ENCODE data around the gene TOLLIP. TPM values are rescaled to one million over a fixed set of nuclear protein-coding genes. Genes with fewer than 3 reads are reported as not detected.

TOLLIP gene
- total RNA-seq, 1 experiment from 2014 or later, result 32.3 TPM

GRCh38 chr11:1317432-1317831 lies 8.0 kb upstream of the TOLLIP start:
- Mint-ChIP-seq H3K27ac (no peak overlapping the region), H3K4me3 (no peak overlapping the region), H3K9me3 (peaks cover 9 to 14% of the 10 kb centered on the region in 2 experiments; a peak in 4 of 5 replicates), H3K4me1 (no peaks in the 10 kb centered on the region), H3K27me3 (ENCODE audit: low read depth) (peaks cover 60% of the 10 kb centered on the region), H3K36me3 (ENCODE audit: insufficient read depth in 1 of 3, low read depth in 3 of 3) (peaks cover 0 to 6% (median 5%) of the 10 kb centered on the region in 3 experiments; a peak in 4 of 7 replicates)
- Histone ChIP-seq H4K91ac (ENCODE audit: insufficient read length, low read depth, low read length) (no peak overlapping the region), H3K4me1 (ENCODE audit: insufficient read depth, low read length) (no peaks in the 10 kb centered on the region), H3K18ac (ENCODE audit: insufficient read length, low read depth, low read length) (no peak overlapping the region), H2AFZ (ENCODE audit: low read length) (no peak overlapping the region), H3K27ac (ENCODE audit: insufficient read length, low read depth, low read length) (no peak overlapping the region), H3K27me3 (ENCODE audit: insufficient read depth, low read length) (no peaks in the 10 kb centered on the region), H2BK5ac (ENCODE audit: insufficient read length, low read length) (no peak overlapping the region), H3K9ac (ENCODE audit: extremely low read depth, insufficient read length, low read length) (no peak overlapping the region), H3K4me2 (ENCODE audit: insufficient read depth, insufficient read length, low read length) (no peak overlapping the region), H2BK20ac (ENCODE audit: low read depth, low read length, poor library complexity, severe bottlenecking) (no peak overlapping the region), H3T11ph (ENCODE audit: low read length) (no peak overlapping the region), H3K23ac (ENCODE audit: insufficient read length, low read depth, low read length) (no peak overlapping the region), H2BK120ac (ENCODE audit: low read depth, low read length, poor library complexity, severe bottlenecking) (no peak overlapping the region), H2BK15ac (ENCODE audit: low read depth, low read length) (no peak overlapping the region), H3K79me1 (ENCODE audit: insufficient read depth, low read depth, low read length, poor library complexity, severe bottlenecking) (no peaks in the 10 kb centered on the region), H4K5ac (ENCODE audit: insufficient read length, low read depth, low read length) (no peak overlapping the region), H2BK12ac (ENCODE audit: insufficient read length, low read depth, low read length) (no peak overlapping the region), H3K23me2 (ENCODE audit: insufficient read length, low read depth, low read length, poor library complexity, severe bottlenecking) (no peaks in the 10 kb centered on the region), H2AK5ac (ENCODE audit: insufficient read length, low read length) (no peak overlapping the region), H3K56ac (ENCODE audit: insufficient read length, low read depth, low read length) (no peak overlapping the region), H3K79me2 (ENCODE audit: insufficient read depth, low read length) (no peaks in the 10 kb centered on the region), H3K9me3 (ENCODE audit: control insufficient read depth, low read depth, low read length) (no peaks in the 10 kb centered on the region), H4K8ac (replicated peaks; ENCODE audit: insufficient read length, low read depth, low read length) (no peak overlapping the region), H4K20me1 (ENCODE audit: control insufficient read depth, insufficient read depth, insufficient read length) (no peaks in the 10 kb centered on the region), H3K4ac (ENCODE audit: low read depth, low read length) (no peak overlapping the region), H3K14ac (ENCODE audit: insufficient read depth, low read length) (no peak overlapping the region)
- no peak for DNase-seq
- no peak for TF ChIP-seq CTCF (conservative IDR thresholded peaks at IDR 0.05)
- no CpG with 5 or more reads among the region's 10 CpGs for WGBS (ENCODE audit: extremely low coverage, insufficient read length, low lambda C conversion rate)

Measured in H9 (cell line).